Embryonic facial prominence (tissue), 1 donor: ENCODE measurements around the gene KCNJ4.

Experiments used
- DNase-seq: peaks from one replicate; pipeline ENCODE4 v3.0.0-alpha.2; 2016; ENCODE audit errors: extremely low spot score

KCNJ4 gene

DNA sequence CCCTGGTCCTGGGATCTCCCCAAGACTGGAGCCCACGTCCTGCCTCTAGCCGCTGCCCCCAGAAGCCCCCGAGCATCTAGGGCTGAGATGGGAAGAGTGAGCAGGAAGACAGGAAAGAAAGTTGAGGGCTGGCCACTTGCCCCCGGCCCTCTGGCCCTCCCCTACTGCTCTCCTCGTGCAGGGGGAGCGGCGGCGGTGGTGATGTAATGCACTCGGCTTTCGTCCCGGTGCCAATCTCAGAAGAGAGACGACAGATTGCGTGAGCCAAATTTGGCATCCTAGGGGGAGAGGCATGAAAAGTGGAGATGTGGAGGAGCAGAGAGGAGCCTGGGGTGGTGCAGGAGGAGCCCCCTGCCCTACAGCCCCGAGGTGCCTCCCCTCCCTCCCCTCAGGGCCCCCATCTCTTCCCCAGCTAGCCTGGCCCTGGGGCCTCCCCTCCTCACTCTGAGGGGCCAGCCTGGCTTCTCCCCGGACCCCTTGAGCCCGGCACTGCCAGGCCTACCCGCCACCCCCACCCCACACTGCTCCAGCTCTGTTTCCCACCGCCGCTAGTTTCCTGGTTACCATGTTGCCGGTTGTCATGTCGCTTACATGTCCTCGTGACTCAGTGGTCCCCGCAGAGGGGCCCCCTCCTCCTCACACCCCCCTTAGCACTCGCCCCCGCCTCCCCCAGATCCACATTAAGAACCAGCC, 2.5 kb downstream of the KCNJ4 start:
- DNase-seq = no peak

DNA sequence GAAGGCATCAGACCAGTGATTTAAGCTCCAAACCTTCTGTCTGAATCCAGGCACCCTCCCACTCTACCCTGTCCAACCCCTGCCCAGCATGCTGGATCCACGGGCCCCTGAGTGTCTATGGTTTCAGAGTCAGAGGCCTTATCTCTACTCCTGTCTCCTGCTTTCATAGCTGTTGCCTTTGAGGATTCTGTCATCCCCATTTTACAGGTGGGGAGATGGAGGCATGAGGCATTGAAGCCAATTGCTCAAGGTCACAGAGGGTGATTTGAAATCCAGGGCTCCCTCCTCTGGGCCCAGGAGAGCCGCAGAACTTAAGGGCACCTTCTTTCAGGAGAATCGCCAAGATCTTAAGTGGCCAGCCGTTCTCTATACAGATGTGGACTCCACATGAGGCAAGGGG, 3.1 kb downstream of the KCNJ4 start:
- no peak for DNase-seq

DNA sequence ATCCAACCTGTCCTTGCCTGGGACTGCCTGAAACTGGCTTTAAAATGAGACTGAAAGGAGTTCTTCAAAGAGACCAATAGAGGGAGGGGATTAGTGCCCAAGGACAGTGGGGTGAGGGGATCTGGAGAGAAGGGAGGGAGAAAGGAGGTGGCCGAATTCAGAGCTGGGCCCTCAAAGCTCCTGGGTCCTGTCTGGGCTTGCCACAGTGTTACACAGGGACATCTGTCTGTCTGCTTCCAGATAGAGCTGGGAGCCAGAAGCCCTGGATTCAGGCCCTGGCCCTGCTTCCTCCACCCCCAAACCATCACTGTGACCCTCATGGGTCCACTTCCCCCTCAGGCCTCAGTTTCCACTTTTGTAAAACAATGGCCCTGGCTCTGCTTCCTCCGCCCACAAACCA, 3.6 kb downstream of the KCNJ4 start:
- no peak for DNase-seq

DNA sequence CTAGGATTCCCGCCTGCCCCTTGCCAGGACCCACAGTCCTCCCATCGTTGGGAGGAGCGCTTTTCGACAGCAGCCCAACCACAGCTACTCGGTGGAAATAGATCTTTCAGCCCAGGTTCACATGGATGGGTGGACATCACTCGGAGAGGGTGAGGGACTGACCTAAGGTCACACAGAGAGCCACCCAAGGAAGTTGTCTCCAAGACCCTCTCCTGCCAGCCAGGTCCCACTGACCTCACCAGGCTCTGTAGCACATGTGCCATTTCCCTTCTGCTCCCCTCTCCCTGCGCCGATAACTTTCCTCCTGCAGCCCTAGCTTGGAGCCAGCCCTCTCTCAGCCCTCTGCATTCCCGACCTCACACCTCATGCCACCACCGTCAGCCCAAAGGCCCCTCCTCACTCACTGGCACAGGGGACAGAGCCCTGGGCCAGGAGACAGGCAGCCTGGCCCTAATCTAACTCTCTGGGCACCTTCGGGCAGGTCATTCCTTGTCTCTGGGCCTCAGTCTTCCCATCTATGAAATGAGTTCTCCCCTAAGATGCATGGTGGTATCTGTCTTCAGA, 4.7 kb downstream of the KCNJ4 start:
- no peak for DNase-seq

DNA sequence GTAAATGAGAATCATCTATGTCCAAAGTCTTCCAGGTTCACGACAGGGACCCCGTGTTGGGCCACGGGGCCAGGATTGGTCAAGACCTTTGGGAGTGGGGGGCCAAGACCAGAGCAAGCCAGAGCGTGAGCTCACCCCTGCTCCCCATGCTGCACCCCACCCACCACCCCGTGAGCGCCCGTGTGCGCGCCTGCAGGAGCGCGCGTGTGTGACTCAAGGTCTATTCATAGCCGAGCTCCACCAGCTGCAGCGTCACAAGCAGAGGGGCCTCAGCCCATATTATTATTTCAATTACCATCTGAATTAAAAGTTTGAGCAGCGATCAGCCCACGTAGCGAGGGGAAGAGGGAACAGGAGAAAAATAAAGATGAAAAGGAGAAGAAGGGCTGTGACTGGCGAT, 5.2 kb downstream of the KCNJ4 start:
- DNase-seq = no peak

DNA sequence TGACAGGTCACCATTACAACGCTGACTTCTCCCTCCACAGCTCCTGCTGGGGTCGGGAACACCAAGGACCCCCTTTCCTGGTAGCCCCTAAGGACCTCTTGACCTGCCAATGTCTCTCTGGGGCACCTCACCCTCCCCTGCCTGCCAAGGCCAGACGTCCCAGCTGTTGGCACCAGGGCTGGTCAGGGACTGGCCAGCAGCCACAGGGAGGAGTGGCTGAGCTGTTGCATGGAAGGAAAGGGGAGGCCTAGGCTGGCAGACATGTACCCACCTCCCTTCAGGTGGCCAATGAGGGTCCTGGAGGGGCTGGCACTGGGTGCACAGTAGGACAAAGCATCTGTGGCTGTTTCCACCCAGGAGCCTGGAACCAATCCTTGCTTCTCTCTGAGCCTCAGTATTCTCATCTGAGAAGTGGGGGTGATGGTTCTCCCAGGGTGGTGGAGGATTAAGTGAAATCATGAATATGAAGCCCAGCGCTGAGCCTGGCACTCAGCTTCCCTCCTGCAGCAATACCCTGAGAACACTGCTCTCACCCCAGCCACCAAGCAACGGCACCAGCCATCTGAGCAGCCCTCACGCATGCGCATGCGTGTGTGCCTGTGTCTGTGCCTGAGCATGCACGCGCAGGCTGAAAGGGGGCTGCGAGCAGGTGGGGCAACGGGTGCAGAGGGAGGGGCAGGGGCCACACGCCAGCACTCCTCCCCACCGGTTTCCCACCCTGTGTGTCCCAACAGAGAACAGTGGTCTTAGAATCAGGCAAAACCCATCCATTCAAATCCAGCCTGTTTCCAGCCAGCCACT, 5.9 kb downstream of the KCNJ4 start:
- DNase-seq = no peak

DNA sequence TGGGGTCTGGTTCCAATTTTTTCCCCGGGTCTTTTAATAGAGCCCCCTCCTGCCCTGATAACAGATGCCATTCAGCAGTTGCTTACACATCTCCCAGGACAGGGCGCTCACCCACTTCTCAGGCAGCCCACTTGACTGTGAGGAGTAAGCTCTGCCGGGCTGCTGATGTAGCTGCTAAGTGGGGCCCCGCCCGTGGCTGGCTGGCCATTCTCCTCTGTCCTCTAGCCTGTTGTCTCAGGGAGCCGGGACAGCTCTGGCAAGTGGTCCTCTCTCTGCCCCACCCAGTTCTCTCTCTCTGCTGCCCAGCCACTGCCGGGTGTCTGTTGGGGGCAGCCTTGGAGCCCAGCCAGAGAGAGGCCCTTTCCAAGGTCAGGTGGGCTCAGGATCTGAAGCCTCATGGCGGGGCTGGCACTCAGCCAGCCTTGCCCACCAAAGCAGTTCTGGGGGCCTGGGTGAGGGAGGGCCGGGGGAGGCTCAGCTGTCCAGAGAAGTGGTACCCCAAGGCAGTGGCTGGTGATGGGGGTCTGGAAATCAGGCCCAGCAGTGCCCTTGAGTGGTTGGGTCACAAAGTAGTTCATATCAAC, 8.9 kb downstream of the KCNJ4 start:
- no peak for DNase-seq

DNA sequence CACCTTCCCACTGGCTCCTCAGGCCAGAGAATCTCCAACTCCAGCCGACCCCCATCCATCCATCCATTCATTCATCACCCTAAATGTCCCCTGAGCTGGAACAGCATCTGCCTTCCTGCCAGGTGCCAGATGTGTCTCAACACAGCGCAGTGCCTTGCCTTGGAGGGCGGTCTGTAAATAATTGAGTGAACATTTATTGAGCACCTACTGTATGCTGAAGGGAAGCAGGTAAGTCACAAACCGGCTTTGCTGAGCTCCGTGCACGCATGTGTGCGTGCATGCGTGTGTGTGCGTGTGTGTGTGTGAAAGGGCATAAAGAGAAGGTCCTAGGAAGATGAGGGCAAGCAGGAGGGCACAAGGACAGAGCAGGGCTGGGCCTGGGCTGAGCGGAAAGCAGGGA, 10.2 kb downstream of the KCNJ4 start:
- no peak for DNase-seq

DNA sequence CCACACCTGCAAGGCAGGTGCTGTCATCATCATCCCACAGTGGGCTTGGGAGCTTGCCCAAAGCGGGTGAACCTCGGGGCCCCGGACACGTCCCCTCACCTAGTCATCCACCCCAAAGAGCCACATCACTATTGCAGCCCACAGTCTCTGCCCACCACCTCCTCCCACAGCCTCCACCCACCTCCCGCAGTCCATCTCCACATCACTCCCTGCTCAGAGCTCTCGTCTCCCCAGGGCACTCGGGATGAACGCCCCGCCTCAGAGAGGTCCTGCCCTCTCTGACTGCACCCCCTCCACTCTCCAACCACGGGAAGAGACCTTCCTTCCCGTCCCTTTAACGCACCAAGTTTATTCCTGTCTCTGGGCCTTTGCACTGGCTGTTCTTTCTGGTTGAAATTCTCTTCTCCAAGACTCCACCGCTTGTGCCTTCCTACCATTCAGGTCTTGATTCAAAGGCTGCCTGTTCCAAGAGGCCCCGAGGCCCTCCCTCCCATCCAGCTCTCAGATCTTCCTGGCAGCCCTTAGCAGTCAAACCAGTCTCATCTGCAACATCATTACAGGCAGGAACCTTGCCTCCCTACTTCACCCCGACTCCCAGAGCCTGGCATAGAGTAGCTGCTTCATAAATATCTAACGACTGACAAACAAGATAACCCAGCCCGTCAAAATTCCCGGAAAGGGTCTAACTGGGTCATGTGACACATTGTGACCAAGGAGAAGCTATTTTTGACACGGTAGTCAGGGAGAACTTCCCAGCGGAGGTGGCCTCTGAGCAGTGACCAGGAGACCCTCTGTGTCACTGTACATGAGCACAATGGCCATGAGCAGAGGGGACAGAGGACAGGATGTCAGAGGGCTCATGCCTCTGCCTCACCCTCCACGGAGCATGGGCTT, 11.1 kb downstream of the KCNJ4 start:
- no peak for DNase-seq

DNA sequence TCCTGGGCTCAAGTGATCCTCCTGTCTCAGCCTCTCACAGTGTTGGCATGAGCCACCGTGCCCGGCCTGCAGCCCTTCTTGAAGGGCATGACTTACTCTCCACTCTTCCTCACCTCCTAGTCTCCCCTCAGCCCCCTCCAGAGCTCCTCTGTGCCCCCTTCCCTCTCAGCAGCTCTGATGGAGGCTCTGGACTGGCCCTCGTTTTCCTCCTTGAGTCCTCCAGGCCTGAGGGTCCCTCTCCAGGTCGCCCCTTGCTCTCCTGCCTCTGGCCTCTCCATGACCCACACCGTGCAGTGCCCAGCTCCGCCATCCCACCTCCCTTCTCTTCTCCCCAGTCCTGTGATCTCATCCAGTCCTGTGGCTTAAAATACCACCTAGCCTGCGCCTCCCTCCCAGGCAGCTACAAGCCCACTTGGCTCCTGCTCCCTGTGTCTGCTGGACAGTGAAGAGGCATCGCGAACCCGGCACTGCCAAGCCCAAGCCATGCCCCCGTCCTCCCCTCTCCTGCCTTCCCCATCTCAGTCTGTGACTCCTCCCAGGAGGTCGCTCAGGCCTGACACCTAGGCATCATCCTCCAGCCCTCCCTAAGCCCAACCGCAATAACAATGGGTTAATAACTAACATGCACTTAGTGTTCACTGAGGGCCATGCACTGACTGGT, 11.9 kb downstream of the KCNJ4 start:
- DNase-seq = no peak

DNA sequence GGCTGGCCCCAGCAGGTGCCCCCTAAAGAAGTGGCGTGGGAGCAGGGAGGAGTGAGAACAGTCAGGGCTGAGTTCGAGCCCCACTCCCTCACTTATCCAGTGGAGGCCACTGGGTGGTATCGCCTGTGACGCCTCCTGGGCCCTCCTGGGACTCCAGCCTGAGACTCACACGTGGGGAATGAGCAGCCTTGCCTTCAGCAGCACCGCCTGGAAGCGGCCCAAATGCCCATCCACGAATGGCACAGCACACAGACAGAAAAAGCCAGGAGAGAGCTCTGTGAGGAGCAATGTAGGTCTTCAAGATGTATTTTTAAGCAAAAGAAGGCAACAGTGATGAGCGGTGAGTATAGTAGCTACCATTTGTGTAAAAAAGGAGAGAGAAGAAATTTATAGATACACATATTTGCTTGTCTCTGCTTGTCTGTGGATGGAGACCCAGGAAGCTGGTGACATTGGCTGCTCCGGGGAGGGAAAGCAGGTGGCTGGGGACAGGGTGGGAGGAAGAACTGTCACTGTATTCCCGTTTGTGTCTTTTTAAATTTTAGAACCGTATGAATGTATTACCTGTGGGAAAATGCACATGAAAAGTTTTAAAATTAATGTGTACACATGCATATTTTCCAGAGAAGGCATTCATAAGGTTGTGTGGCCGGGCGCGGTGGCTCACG, 13.2 kb downstream of the KCNJ4 start:
- no peak for DNase-seq

DNA sequence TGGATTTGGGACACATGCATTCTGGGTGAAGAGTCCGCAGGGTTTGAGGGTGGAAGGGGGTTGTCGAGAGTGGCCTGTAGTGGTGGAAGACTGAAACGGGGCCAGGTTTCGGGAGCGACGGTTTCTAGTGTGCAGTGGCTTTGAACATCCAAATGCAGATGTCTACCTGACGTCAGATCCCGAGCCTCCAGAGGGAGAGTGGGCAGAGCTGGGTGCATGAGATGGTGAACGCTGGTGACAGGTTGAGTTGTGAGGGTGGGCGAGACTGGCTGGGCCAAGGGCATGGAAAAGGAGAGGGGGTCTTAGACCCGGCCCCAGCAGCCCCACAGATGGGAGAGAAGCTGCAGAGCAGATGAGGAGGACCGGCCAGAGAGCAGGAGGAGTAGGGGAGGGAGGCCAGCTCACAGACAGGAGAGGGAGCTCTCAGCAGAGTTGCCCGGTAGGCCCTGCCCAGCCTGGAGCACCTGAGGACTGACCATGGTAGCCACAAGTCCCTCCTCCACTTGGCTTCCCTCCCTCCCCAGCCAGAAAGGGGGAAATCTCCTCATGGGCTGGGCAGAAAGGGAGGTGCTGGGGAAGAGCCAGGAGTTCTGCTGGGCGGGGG, 14.2 kb downstream of the KCNJ4 start:
- DNase-seq = no peak

DNA sequence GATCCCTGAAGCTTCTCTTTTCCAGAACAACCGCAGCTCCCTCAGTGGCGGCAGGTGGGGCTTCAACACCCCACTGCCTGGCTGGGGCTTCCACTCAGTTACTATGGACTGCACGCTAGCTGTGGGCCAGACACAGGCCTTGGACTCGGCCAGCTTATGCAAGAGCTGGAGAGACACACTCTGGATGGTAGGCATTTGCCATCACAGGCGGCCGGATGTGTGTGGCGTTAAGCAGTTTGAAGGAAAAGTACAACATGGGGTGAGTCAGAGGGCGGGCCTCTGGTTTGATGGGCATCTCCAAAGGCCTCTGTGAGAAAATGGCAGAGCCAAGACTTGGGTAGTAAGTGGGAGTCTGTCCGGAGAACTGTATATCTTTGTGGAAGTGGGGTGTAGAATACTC, 17.6 kb downstream of the KCNJ4 start:
- DNase-seq = no peak

DNA sequence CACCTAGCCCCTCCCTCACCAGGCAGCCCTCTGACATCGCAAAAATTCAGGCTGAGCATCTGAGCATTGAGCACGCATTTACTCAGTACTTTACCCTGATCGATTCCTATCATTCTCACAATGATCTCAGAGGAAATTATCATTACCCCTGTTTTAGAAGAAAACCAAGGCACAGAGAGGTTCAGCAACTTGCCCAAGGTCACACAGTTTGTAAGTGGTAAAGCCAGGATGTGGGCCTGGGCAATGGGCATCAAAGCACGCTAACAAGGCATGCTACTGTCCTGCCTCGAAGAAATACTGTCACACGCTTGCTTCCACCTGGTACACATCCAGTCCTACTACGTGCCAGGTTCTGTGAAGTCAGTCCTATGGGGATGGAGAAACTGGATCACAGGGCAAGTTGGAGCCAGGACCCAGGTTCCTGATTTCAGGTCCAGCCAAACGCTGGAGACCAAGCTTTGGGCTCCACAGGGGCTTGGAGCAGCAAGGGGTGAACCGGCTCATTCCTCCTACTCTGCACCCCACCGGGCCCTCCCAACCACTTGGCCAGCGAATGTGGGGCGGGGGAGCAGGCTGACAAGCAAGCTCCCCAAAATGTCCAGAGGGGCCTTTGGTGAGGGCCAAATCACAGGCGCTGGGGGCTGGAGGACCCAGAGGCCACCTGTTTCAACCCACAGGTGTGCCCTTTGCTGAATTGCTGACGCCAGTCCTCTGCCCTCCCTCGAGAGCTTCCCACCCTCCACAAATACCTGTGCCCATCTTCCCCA, 18.2 kb downstream of the KCNJ4 start:
- DNase-seq = no peak

DNA sequence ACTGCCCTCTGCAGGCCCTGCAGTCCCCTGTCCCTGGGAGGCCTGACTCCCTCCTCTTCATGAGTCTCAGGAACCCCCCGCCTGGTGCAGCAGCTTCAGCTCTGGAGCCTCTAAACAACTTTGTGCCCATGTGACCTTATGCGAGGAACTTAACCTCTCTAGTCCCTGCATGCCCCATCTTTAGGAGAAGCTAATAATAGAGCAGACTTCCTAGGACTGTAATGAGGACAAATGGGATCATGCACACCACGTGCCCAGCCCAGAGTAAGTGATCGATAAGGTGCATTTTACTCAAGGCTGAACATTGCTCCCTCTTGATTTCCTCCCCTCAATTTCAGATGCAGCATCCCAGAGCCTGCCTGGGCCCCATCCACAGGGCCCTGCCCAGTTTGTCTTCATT, 19.0 kb downstream of the KCNJ4 start:
- DNase-seq = no peak

DNA sequence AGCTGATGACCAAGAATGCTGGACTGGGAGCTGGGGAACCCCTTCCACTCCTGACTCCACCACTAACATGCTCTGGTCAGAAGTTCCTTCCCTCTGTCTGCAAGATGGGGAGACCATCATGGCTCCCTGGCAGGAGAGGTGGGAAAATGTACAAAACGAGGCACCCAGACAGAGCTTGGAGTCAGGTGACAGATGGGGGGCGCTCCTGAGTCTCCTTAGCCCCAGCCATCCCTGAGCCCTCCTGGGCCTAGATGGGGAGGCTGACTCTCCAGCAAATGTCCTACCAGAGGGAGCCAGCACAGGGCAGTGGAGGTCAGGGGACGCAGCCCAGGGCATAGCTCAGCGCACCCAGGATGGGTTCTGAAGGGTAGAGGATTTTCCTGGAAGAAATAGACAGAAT, 20.0 kb downstream of the KCNJ4 start:
- no peak for DNase-seq

DNA sequence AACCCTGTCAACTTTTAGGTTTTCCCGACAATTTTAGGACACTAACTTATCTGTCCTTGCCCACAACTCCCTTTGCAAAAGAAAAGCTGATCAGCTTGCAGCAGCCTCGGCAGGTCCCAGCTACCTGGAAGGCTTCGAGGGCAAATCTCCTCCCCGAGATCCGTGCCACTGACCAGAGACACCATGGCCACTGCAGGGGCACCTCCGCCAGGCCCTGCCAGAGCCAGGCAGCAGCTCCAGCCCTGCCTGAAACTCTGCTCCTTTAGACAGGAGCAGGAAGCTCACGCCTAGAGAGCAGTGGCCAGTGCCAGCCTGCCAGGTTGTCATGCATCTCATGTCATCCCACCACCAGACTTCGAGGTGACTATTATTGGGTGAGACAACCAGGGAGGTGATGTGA, 21.1 kb downstream of the KCNJ4 start:
- no peak for DNase-seq

DNA sequence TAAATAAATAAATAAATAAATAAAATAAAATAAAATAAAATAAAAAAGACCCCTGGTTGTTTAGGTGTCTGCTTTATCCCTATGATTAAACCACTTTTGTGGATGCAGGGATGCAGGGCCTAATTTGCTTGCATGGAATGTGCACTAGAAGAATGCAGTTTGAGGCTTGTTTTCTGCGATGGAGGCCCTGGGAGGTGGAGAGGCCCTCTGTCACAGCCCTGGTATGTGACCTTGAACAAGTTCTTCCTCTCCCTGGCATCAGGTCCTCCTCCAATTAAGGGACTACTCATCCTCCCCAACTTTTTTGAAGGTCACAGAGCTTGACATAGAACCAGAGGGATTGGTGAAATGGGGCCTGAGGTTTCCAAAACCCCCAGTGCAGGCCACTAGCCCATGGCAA, 22.7 kb downstream of the KCNJ4 start:
- DNase-seq = no peak

DNA sequence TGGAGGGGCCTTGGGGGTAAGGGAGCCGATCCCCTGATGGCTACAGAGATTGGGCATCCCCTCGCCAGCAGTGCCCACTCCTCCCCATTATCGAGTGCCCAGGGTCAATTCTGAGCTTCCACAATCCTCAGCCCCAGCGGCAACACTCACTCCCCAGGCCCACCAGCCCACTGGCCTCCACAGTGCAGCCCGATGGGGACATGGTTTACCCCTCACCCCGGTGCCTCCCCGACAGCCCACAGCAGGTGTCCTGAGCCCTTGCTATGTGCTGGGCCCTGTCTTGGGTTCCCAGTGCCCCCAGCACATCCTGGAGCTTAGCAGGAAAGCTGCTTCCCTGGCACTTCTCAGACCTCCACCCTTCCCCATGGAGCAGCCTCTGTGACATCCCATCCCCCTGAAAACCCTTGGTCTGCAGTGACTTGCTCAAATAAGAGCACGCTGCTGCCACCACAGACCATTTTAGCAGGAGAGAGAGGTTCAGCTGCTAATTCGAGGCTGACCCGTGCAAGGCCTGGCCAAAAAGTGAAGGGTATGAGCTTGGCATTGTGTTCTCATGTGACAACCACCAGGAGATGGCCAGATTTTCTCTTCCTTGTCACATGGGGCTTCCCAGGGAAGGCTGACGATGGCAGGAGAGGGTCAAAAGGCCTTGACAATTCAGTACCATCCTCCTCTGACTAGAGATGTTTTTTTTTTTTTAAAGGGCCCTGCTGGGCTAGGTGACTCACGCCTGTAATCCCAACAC, 23.6 kb downstream of the KCNJ4 start:
- no peak for DNase-seq
